AG04450 (cell line): ENCODE results near the gene ZNF827. TPM values are rescaled to one million over a fixed set of nuclear protein-coding genes. Genes with fewer than 3 reads are reported as not detected.
A peak's percentile ranks its signal among the peaks of the same experiment; 100 is the strongest.

Experiments
- CTCF ChIA-PET: fragments of 300-600, 350-600 bp; formaldehyde crosslinking; extraction: SDS; loops from one replicate; lab custom pipeline; 2022; ENCODE audit warnings: antibody characterized with exemption, inconsistent platforms; lab: Charles Lee
- POLR2A ChIA-PET: fragments of 350-600 bp; formaldehyde crosslinking; extraction: SDS; loops from one replicate; lab custom pipeline; 2021; ENCODE audit warnings: antibody characterized with exemption, inconsistent platforms; lab: Yijun Ruan, JAX
- DNase-seq: peaks from one replicate; pipeline ENCODE4 v3.0.0-alpha.2; 2011; ENCODE audit warnings: low read depth, low spot score
- H3K27ac ChIP-seq: one replicate; pipeline ENCODE4 v1.5.1; 2012; ENCODE audit warnings: low read depth, low read length, control low read depth
- H3K27me3 ChIP-seq: one replicate; pipeline ENCODE4 v1.6.0; 2012; ENCODE audit warnings: low read length; ENCODE audit not compliant: control insufficient read depth, insufficient read depth
- H3K4me3 ChIP-seq: 2 replicates; pipeline ENCODE4 v1.5.1; 2011; ENCODE audit warnings: mild to moderate bottlenecking, low read depth, low read length, control low read depth
- H3K9me3 ChIP-seq: 2 replicates; pipeline ENCODE4 v1.5.1; 2012; ENCODE audit warnings: low read length; ENCODE audit not compliant: control insufficient read depth, insufficient read depth
- polyA minus RNA-seq: library from RNA; depleted of rRNA, polyadenylated mRNA; stranded (reverse); fragments of >200 nt; gene quantifications from 2 replicates; pipeline ENCODE4 v1.2.3, GENCODE V29; 2011; rRNA and poly(A)+ RNA removed
- polyA plus RNA-seq: library from polyadenylated mRNA; depleted of rRNA; stranded (reverse); fragments of >200 nt; gene quantifications from 2 replicates; pipeline ENCODE4 v1.2.3, GENCODE V29; 2011; rRNA removed
- TF ChIP-seq, protein P1 (sequence below): IDR thresholded peaks from 2 replicates; pipeline ENCODE4 v1.5.1; 2011; ENCODE audit warnings: low read depth, low read length, control low read depth, inconsistent platforms

Gene ZNF827, protein sequence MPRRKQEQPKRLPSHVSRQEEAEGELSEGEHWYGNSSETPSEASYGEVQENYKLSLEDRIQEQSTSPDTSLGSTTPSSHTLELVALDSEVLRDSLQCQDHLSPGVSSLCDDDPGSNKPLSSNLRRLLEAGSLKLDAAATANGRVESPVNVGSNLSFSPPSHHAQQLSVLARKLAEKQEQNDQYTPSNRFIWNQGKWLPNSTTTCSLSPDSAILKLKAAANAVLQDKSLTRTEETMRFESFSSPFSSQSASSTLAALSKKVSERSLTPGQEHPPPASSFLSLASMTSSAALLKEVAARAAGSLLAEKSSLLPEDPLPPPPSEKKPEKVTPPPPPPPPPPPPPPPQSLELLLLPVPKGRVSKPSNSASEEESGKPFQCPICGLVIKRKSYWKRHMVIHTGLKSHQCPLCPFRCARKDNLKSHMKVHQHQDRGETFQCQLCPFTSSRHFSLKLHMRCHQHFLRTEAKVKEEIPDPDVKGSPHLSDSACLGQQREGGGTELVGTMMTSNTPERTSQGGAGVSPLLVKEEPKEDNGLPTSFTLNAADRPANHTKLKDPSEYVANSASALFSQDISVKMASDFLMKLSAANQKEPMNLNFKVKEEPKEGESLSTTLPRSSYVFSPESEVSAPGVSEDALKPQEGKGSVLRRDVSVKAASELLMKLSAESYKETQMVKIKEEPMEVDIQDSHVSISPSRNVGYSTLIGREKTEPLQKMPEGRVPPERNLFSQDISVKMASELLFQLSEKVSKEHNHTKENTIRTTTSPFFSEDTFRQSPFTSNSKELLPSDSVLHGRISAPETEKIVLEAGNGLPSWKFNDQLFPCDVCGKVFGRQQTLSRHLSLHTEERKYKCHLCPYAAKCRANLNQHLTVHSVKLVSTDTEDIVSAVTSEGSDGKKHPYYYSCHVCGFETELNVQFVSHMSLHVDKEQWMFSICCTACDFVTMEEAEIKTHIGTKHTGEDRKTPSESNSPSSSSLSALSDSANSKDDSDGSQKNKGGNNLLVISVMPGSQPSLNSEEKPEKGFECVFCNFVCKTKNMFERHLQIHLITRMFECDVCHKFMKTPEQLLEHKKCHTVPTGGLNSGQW
- polyA plus RNA-seq: 9.8 and 12.2 TPM in 2 replicates
- polyA minus RNA-seq: 34.5 and 37.0 TPM in 2 replicates

DNA sequence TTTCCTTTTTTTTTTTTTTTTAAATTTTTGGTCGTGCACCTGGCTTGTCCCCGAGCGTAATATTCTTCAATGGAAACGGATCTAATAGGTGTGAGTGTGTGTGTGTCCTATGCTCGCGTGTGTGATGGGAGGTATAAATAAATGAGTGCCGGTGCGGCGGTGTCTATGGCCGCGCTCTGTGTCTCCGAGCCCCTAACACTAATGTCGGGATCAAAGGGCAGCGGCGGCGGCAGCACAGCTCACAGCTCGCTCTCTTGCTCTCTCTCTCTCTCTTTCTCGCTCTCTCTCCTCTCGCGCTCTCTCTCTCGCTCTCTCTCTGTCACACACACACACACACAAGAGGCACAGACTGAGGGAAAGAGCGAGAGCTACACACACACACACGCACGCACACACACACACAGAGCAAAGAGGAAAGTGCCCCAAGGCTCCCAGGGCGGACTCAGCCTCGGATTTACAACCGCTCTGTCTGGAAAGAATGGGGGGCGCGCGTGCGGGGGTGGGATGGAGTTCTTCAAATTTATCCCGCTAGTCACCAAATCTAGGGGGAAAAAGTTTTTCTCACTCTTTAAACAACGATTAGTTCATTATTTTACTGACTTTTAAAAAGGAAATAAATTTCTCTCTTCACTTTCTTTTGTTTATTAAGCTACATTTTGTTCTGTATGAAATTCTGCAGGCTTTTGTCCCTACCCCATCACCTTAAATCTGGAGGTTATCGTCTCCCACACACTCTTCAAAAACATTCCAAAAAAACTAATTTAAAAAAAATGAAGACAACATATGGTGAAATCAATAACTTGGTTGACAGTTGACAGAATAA, at the start of gene ZNF827:
Gene ZNF827, minus strand, starts transcription at position 206 of the 823 bp plus-strand sequence. CDS start 416 bp downstream, outside the sequence.
- ChIA-PET POLR2A (interaction anchor here (0.6 to 0.7 kb wide), 6 partner anchors 9 to 315 kb away, joined by 3 to 6 read pairs (median 4); no protein-coding TSS in a partner anchor), CTCF (interaction anchor here (0.6 to 2.2 kb wide), 10 partner anchors 9 to 989 kb away, joined by 3 to 6 read pairs (median 3); no protein-coding TSS in a partner anchor)
- Histone ChIP-seq H3K27me3 (no peaks in the 10 kb centered on the region), H3K4me3 (peak within 1 kb of the TSS; percentile 72), H3K9me3 (no peaks in the 10 kb centered on the region), H3K27ac (peak within 1 kb of the TSS; percentile 77)
- DNase-seq: no peak
- TF ChIP-seq, protein P1, sequence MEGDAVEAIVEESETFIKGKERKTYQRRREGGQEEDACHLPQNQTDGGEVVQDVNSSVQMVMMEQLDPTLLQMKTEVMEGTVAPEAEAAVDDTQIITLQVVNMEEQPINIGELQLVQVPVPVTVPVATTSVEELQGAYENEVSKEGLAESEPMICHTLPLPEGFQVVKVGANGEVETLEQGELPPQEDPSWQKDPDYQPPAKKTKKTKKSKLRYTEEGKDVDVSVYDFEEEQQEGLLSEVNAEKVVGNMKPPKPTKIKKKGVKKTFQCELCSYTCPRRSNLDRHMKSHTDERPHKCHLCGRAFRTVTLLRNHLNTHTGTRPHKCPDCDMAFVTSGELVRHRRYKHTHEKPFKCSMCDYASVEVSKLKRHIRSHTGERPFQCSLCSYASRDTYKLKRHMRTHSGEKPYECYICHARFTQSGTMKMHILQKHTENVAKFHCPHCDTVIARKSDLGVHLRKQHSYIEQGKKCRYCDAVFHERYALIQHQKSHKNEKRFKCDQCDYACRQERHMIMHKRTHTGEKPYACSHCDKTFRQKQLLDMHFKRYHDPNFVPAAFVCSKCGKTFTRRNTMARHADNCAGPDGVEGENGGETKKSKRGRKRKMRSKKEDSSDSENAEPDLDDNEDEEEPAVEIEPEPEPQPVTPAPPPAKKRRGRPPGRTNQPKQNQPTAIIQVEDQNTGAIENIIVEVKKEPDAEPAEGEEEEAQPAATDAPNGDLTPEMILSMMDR: no peak

DNA sequence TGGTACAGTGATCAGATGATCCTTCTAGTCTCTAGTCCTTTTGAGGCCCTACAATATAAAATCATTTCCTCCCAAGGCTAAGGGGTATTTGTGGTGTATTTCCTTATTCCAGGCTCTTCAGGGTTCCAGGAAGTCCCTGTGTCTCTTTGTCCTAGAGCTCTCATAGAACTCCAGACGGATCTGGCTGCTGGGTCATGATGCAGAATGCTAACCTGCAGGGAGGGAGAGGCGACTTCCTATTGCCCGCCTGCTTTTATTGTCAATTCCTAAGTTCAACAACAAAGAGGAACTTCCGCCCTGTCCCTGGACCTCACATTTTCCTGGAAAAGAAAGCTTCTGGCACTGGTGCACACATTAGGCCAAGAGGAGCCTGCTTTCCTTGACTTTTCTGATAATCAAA, 45.9 kb upstream of the ZNF827 start:
- ChIA-PET POLR2A (no interaction called here), CTCF (no interaction called here)
- peaks cover 3% of the 10 kb centered on the region for H3K27me3 ChIP-seq
- TF ChIP-seq, protein P1: no peak
- no peak overlapping the region for H3K4me3 ChIP-seq
- no peaks in the 10 kb centered on the region for H3K9me3 ChIP-seq
- no peak for DNase-seq
- H3K27ac ChIP-seq: no peak overlapping the region

DNA sequence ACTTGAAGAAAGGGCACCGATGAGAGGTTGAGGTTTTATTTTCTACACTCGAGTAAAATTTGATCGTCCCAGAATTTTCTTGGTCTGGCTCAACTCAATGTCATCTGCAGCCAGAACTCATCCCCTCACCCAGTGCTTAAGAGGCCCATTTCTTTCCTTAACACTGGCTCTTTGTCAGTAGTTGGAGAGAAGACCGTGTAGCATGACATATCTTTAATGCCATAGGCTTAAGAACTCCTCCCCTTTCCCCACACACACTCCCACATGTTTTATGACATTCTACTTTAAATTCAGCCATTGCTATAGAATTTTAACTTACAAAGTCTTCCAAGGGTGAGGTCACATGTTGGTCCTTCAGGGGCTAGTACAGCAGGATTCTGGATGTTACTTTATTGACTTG, 44.2 kb upstream of the ZNF827 start:
- peaks cover 3% of the 10 kb centered on the region for H3K27me3 ChIP-seq
- DNase-seq: no peak
- POLR2A ChIA-PET: no interaction called here
- no peak overlapping the region for H3K4me3 ChIP-seq
- H3K27ac ChIP-seq: no peak overlapping the region
- H3K9me3 ChIP-seq: no peaks in the 10 kb centered on the region
- TF ChIP-seq, protein P1: no peak
- CTCF ChIA-PET: no interaction called here

DNA sequence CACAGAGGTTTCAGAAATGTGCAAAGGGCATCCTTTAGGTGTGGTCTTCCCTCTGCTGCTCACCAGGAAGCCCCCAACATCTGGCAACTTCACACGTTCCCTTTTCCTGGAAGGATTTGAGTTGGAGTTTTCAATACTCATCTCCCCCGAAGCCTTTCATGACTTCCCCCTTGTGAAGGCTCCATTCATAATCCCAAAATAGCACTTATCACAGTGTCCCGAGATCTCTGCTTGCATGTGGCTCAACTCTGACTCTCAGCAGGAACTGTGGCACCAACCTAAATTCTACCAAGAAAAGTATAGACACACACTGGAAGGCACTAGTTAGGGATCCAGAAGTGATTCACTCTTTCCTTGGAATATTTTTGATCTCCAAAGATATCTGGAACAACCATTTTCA, 40.5 kb upstream of the ZNF827 start:
- no peak for DNase-seq
- ChIA-PET POLR2A (no interaction called here), CTCF (no interaction called here)
- Histone ChIP-seq H3K9me3 (no peaks in the 10 kb centered on the region), H3K27ac (no peak overlapping the region), H3K27me3 (peaks cover 3% of the 10 kb centered on the region), H3K4me3 (no peak overlapping the region)
- TF ChIP-seq, protein P1: no peak
